ENCODE results near the gene GIPC3. TPM values are rescaled to one million over a fixed set of nuclear protein-coding genes. Genes with fewer than 3 reads are reported as not detected.
"Not testable (repeated sequence)": the region's sequence is repeated elsewhere in the genome, so short reads cannot be mapped to it uniquely, and the experiment has no call there.

GIPC3 gene
- polyA plus RNA-seq, 1 donor from 2014 or later, result not detected

GRCh38 chr19:3580156-3580934 lies 4.9 kb upstream of the GIPC3 start:
- no peak overlapping the region for H3K27ac Mint-ChIP-seq

GRCh38 chr19:3581792-3582191 lies 3.5 kb upstream of the GIPC3 start:
- not testable (repeated sequence) for H3K36me3 Mint-ChIP-seq, H3K27me3 Mint-ChIP-seq, H3K27ac Mint-ChIP-seq, H3K4me1 Mint-ChIP-seq, H3K4me3 Mint-ChIP-seq, H3K9me3 Mint-ChIP-seq

More at GRCh38 chr19:3580156-3580934, 4.9 kb upstream of the GIPC3 start:
- peaks cover 3% of the 10 kb centered on the region for H3K36me3 Mint-ChIP-seq
- H3K9me3 Mint-ChIP-seq, result no peaks in the 10 kb centered on the region
- peaks cover 1% of the 10 kb centered on the region for H3K27me3 Mint-ChIP-seq
- peak overlapping the region in 1 of 4 donors; percentile 57 for H3K4me3 Mint-ChIP-seq
- peaks cover 1 to 2% (median 1%) of the 10 kb centered on the region in 3 donors for H3K4me1 Mint-ChIP-seq

GRCh38 chr19:3584036-3584802 lies 1.1 kb upstream of the GIPC3 start:
- H3K27me3 Mint-ChIP-seq, H3K36me3 Mint-ChIP-seq, H3K9me3 Mint-ChIP-seq, H3K4me3 Mint-ChIP-seq, H3K4me1 Mint-ChIP-seq, H3K27ac Mint-ChIP-seq: not testable (repeated sequence)

GRCh38 chr19:3586127-3586626 lies 899 bp downstream of the GIPC3 start:
- no peaks in the 10 kb centered on the region for H3K4me1 Mint-ChIP-seq
- no peaks in the 10 kb centered on the region for H3K36me3 Mint-ChIP-seq

GRCh38 chr19:3586707-3587346 lies 1.5 kb downstream of the GIPC3 start:
- Mint-ChIP-seq H3K27me3 (peaks cover 4% of the 10 kb centered on the region), H3K27ac (no peak overlapping the region), H3K36me3 (no peaks in the 10 kb centered on the region), H3K4me3 (peak overlapping the region in 1 of 4 donors; percentile 17), H3K9me3 (no peaks in the 10 kb centered on the region), H3K4me1 (no peaks in the 10 kb centered on the region)

More at GRCh38 chr19:3586127-3586626, 899 bp downstream of the GIPC3 start:
- H3K27ac Mint-ChIP-seq, result no peak overlapping the region
- H3K9me3 Mint-ChIP-seq, result no peaks in the 10 kb centered on the region
- peaks cover 4% of the 10 kb centered on the region for H3K27me3 Mint-ChIP-seq
- H3K4me3 Mint-ChIP-seq, result peak overlapping the region in 1 of 4 donors; percentile 37

GRCh38 chr19:3589439-3589838 lies 4.2 kb downstream of the GIPC3 start:
- Mint-ChIP-seq H3K27me3 (peaks cover 3% of the 10 kb centered on the region), H3K4me1 (no peaks in the 10 kb centered on the region), H3K4me3 (no peak overlapping the region), H3K27ac (no peak overlapping the region), H3K36me3 (no peaks in the 10 kb centered on the region), H3K9me3 (no peaks in the 10 kb centered on the region)

GRCh38 chr19:3589949-3590348 lies 4.7 kb downstream of the GIPC3 start:
- H3K27me3 Mint-ChIP-seq, result peaks cover 3% of the 10 kb centered on the region
- no peaks in the 10 kb centered on the region for H3K4me1 Mint-ChIP-seq
- no peaks in the 10 kb centered on the region for H3K9me3 Mint-ChIP-seq
- H3K36me3 Mint-ChIP-seq, result no peaks in the 10 kb centered on the region
- no peak overlapping the region for H3K27ac Mint-ChIP-seq
- H3K4me3 Mint-ChIP-seq, result no peak overlapping the region

GRCh38 chr19:3590991-3591659 lies 5.8 kb downstream of the GIPC3 start:
- Mint-ChIP-seq H3K27ac (no peak overlapping the region), H3K9me3 (no peaks in the 10 kb centered on the region), H3K4me1 (no peaks in the 10 kb centered on the region), H3K36me3 (no peaks in the 10 kb centered on the region), H3K27me3 (peaks cover 3% of the 10 kb centered on the region), H3K4me3 (no peak overlapping the region)

- Mint-ChIP-seq H3K9me3 (no peaks in the 10 kb centered on the region), H3K4me1 (no peaks in the 10 kb centered on the region), H3K27ac (no peak overlapping the region)
Observed at GRCh38 chr19:3591876-3592613, 6.8 kb downstream of the GIPC3 start.

GRCh38 chr19:3593156-3593555 lies 7.9 kb downstream of the GIPC3 start:
- no peaks in the 10 kb centered on the region for H3K4me1 Mint-ChIP-seq
- no peaks in the 10 kb centered on the region for H3K36me3 Mint-ChIP-seq
- H3K9me3 Mint-ChIP-seq, result no peaks in the 10 kb centered on the region
- H3K4me3 Mint-ChIP-seq, result no peak overlapping the region
- no peak overlapping the region for H3K27ac Mint-ChIP-seq
- peaks cover 1% of the 10 kb centered on the region for H3K27me3 Mint-ChIP-seq

More at GRCh38 chr19:3591876-3592613, 6.8 kb downstream of the GIPC3 start:
- H3K4me3 Mint-ChIP-seq, result no peak overlapping the region
- H3K27me3 Mint-ChIP-seq, result peaks cover 3% of the 10 kb centered on the region
- H3K36me3 Mint-ChIP-seq, result no peaks in the 10 kb centered on the region

- H3K27ac Mint-ChIP-seq, result no peak overlapping the region
- no peaks in the 10 kb centered on the region for H3K36me3 Mint-ChIP-seq
- no peaks in the 10 kb centered on the region for H3K27me3 Mint-ChIP-seq
- H3K4me3 Mint-ChIP-seq, result no peak overlapping the region
- H3K4me1 Mint-ChIP-seq, result no peaks in the 10 kb centered on the region
- no peaks in the 10 kb centered on the region for H3K9me3 Mint-ChIP-seq
Observed at GRCh38 chr19:3595521-3596061, 10.3 kb downstream of the GIPC3 start.

- H3K9me3 Mint-ChIP-seq, result no peaks in the 10 kb centered on the region
- peak overlapping the region in 1 of 3 donors; percentile 76 for H3K27ac Mint-ChIP-seq
- H3K27me3 Mint-ChIP-seq, result no peaks in the 10 kb centered on the region
- no peaks in the 10 kb centered on the region for H3K4me1 Mint-ChIP-seq
- H3K36me3 Mint-ChIP-seq, result no peaks in the 10 kb centered on the region
- H3K4me3 Mint-ChIP-seq, result no peak overlapping the region
Observed at GRCh38 chr19:3599776-3600187, 14.5 kb downstream of the GIPC3 start.

GRCh38 chr19:3601021-3601420 lies 15.7 kb downstream of the GIPC3 start:
- no peaks in the 10 kb centered on the region for H3K27me3 Mint-ChIP-seq
- no peaks in the 10 kb centered on the region for H3K4me1 Mint-ChIP-seq
- no peaks in the 10 kb centered on the region for H3K36me3 Mint-ChIP-seq
- H3K27ac Mint-ChIP-seq, result no peak overlapping the region
- no peaks in the 10 kb centered on the region for H3K9me3 Mint-ChIP-seq
- no peak overlapping the region for H3K4me3 Mint-ChIP-seq
